CD14-positive monocyte (primary cell): ENCODE measurements around the gene TMEM26. TPM values are rescaled to one million over a fixed set of nuclear protein-coding genes. Genes with fewer than 3 reads are reported as not detected.

Source experiments
- DNase-seq, 3 donors: peaks; one replicate each; pipeline ENCODE4 v3.0.0-alpha.2; 2011 to 2022
- H2AFZ ChIP-seq: 2 replicates; pipeline ENCODE4 v1.6.0; 2012; ENCODE audit warnings: mild to moderate bottlenecking, low read depth, low read length, inconsistent platforms; ENCODE audit not compliant: insufficient read depth, poor library complexity, severe bottlenecking
- H3K27ac ChIP-seq, 2 donors: 1 replicate in 1 of 2; 2 replicates in 1 of 2; pipeline ENCODE4 v1.5.1; 2012 to 2013; ENCODE audit warnings: low read length in 2 of 2, control low read depth in 1 of 2, inconsistent platforms in 1 of 2, low read depth in 1 of 2, mild to moderate bottlenecking in 1 of 2
- H3K27me3 ChIP-seq, 2 donors: one replicate each; pipeline versions ENCODE4 v1.6.0 to v1.6.1; 2011 to 2013; ENCODE audit warnings: low read length in 2 of 2; ENCODE audit not compliant: control insufficient read depth in 2 of 2, insufficient read depth in 2 of 2
- H3K36me3 ChIP-seq, 2 donors: replicated peaks in 1 of 2; 1 replicate in 1 of 2; 2 replicates in 1 of 2; pipeline versions ENCODE4 v1.5.1 to v1.6.1; 2012 to 2013; ENCODE audit warnings: low read length in 2 of 2, control low read depth in 1 of 2, inconsistent platforms in 1 of 2, mild to moderate bottlenecking in 1 of 2; ENCODE audit not compliant: insufficient read depth in 2 of 2, control insufficient read depth in 1 of 2
- H3K4me1 ChIP-seq, 2 donors: 1 replicate in 1 of 2; 2 replicates in 1 of 2; pipeline versions ENCODE4 v1.5.1 to v1.6.1; 2012 to 2013; ENCODE audit warnings: low read length in 2 of 2, control low read depth in 1 of 2, inconsistent platforms in 1 of 2, mild to moderate bottlenecking in 1 of 2, moderate library complexity in 1 of 2; ENCODE audit not compliant: insufficient read depth in 2 of 2, control insufficient read depth in 1 of 2
- H3K4me2 ChIP-seq: replicated peaks from 2 replicates; pipeline ENCODE3; 2012; ENCODE audit warnings: low read length, moderate library complexity, mild to moderate bottlenecking; ENCODE audit not compliant: poor library complexity, severe bottlenecking; ENCODE audit errors: extremely low read depth
- H3K4me3 ChIP-seq, 3 experiments: fragments of 200-600 bp in 1 of 3; sonication (generic) in 1 of 3; replicated peaks in 1 of 3; 1 replicate in 2 of 3; 2 replicates in 1 of 3; pipeline ENCODE4 v1.5.1; 2011 to 2013; ENCODE audit warnings: low read length in 3 of 3, mild to moderate bottlenecking in 3 of 3, control low read depth in 2 of 3, low read depth in 2 of 3, inconsistent platforms in 1 of 3, moderate library complexity in 1 of 3
- H3K79me2 ChIP-seq: 2 replicates; pipeline ENCODE4 v1.6.0; 2012; ENCODE audit warnings: mild to moderate bottlenecking, control low read depth, inconsistent platforms, low read length, moderate library complexity; ENCODE audit not compliant: insufficient read depth
- H3K9ac ChIP-seq: 2 replicates; pipeline ENCODE4 v1.6.0; 2017; ENCODE audit warnings: low read length, mild to moderate bottlenecking; ENCODE audit not compliant: insufficient read depth, poor library complexity, severe bottlenecking
- H3K9me3 ChIP-seq, 2 donors: replicated peaks in 1 of 2; 1 replicate in 1 of 2; 2 replicates in 1 of 2; pipeline versions ENCODE4 v1.5.1 to v1.6.1; 2012 to 2013; ENCODE audit warnings: low read length in 2 of 2, control low read depth in 1 of 2; ENCODE audit not compliant: control insufficient read depth in 1 of 2, insufficient read depth in 1 of 2
- H4K20me1 ChIP-seq: 2 replicates; pipeline ENCODE4 v1.6.0; 2012; ENCODE audit warnings: mild to moderate bottlenecking, low read length, control low read depth, moderate library complexity; ENCODE audit not compliant: insufficient read depth
- H3K27ac Mint-ChIP-seq, 7 donors: one replicate each; pipeline ENCODE4 v1.8.0; 2020; ENCODE audit warnings: mild to moderate bottlenecking in 7 of 7, mixed read lengths in 7 of 7, moderate library complexity in 6 of 7, inconsistent platforms in 2 of 7
- H3K27me3 Mint-ChIP-seq, 3 donors: one replicate each; pipeline ENCODE4 v1.8.0; 2021 to 2022; ENCODE audit warnings: low read depth in 3 of 3, mild to moderate bottlenecking in 3 of 3, mixed read lengths in 3 of 3, moderate library complexity in 3 of 3, inconsistent platforms in 1 of 3
- H3K36me3 Mint-ChIP-seq, 2 donors: one replicate each; pipeline ENCODE4 v1.8.0; 2020; ENCODE audit warnings: mixed read lengths in 2 of 2, inconsistent platforms in 1 of 2, mild to moderate bottlenecking in 1 of 2
- H3K4me1 Mint-ChIP-seq: one replicate; pipeline ENCODE4 v1.8.0; 2020; ENCODE audit warnings: mild to moderate bottlenecking, mixed read lengths
- H3K4me3 Mint-ChIP-seq, 2 donors: one replicate each; pipeline ENCODE4 v1.8.0; 2020; ENCODE audit warnings: mild to moderate bottlenecking in 2 of 2, mixed read lengths in 2 of 2, moderate library complexity in 1 of 2
- H3K9me3 Mint-ChIP-seq, 7 donors: one replicate each; pipeline ENCODE4 v1.8.0; 2020 to 2022; ENCODE audit warnings: mixed read lengths in 7 of 7, mild to moderate bottlenecking in 6 of 7, moderate library complexity in 6 of 7, inconsistent platforms in 2 of 7
- WGBS: methylation state at CpG from one replicate; pipeline ENCODE4 v1.1.5; 2013; ENCODE audit warnings: missing lambda C conversion rate; ENCODE audit not compliant: insufficient coverage; 5-methylcytosine and 5-hydroxymethylcytosine counted together
- intact Hi-C, 2 donors: fragments of 100-400 bp; cut with micrococcal nuclease; formaldehyde crosslinking; loops; one replicate each; pipeline versions ENCODE4 v1.15.0 to v1.15.1; 2023
- polyA minus RNA-seq: library from RNA; depleted of rRNA, polyadenylated mRNA; stranded (reverse); fragments of >200 nt; gene quantifications from 2 replicates; pipeline ENCODE4 v1.2.3, GENCODE V29; 2012
- polyA plus RNA-seq, 3 donors: library from polyadenylated mRNA; depleted of rRNA in 1 of 3; unstranded in 2 of 3; stranded (reverse) in 1 of 3; fragments of 300-500 nt in 2 of 3; fragments of >200 nt in 1 of 3; fragmentation: Illumina TruSeq in 2 of 3; gene quantifications; 1 replicate in 2 of 3; 2 replicates in 1 of 3; pipeline ENCODE4 v1.2.3, GENCODE V29; 2012 to 2021
- total RNA-seq, 12 experiments: library from RNA in 1 of 12; stranded (reverse) in 1 of 12; fragments of 120-200 nt in 1 of 12; gene quantifications; one replicate each; pipeline ENCODE4 v1.2.4 and lab custom pipeline; 2013 to 2026; ENCODE audit warnings: mixed read lengths in 6 of 12, inconsistent platforms in 1 of 12
- TF ChIP-seq, protein P1 (sequence below): fragments of 200-600 bp; IDR thresholded peaks from one replicate; pipeline ENCODE4 v1.8.0; 2022; ENCODE audit warnings: antibody characterized with exemption, mild to moderate bottlenecking

The TMEM26 gene
- 0.25 TPM for total RNA-seq (2013)
- not detected for polyA plus RNA-seq
- not detected in 2 replicates for polyA minus RNA-seq
- 0 to 2.9 (median 0.13) reads per million in 11 experiments for total RNA-seq (lab: John Stamatoyannopoulos, UW)

DNA sequence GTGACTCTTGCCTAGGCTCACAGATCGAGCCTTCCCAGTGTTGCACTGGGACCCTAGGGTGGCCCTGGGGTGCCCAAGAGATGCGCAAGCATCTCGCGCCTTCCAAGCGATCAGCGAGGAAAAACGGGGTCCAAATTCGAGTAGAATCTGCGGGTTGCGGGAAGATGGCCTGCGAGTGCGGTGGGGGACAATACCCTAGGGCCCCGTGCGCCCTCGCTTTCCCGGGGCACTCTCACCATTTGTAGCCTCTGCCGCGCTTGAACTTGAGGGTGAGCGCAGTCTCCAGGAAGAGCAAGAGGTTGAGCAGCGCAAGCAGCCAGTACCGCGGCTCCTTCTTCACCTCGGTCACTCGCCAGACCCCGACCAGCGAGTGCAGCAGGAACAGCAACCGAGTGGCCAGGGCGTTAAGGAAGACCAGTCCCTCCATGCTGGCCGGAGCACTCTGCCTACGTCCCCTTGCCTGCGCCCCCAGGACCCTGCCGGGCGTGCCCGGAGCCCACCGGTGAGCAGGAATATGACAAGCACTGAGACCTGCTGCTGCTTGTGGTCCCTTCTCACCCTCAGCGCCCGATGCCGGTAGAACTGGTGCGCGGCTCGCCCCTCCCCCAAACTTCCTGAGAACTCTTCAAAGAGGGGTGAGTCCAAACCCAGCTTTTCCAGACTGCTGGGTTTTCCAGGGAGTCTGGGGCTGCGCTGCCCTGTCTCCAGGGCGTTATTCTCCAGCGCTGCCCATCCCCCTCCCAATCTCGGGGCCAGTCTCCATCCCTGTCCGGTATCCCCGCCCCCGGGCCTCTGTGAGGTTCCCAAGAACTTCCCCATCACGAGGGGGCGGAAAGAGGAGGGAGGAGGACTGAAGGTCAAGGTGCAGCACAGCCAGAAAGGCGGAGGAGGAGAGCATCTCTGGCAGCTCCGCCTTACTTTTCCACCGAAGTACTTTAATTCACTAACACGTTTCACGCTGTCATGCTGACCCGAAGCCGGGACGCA is at the start of gene TMEM26:
Gene TMEM26, minus strand, starts transcription at position 727 of the 987 bp plus-strand sequence. Its CDS starts 300 bp downstream, at position 427.
- peaks cover 17% of the 10 kb centered on the region for H3K4me1 Mint-ChIP-seq
- Histone ChIP-seq H3K36me3 (no peaks in the 10 kb centered on the region), H3K27me3 (peaks cover 32 to 43% of the 10 kb centered on the region in 2 donors), H3K27ac (no peak within 1 kb of the TSS), H3K4me3 (peak within 1 kb of the TSS in 1 of 3 experiments; percentile 59), H3K4me2 (peak within 1 kb of the TSS; percentile 50), H4K20me1 (no peaks in the 10 kb centered on the region), H3K9me3 (peaks cover 0 to 11% of the 10 kb centered on the region in 2 donors), H3K79me2 (no peaks in the 10 kb centered on the region), H2AFZ (peak within 1 kb of the TSS; percentile 63), H3K9ac (no peak within 1 kb of the TSS), H3K4me1 (peaks cover 14 to 16% of the 10 kb centered on the region in 2 donors)
- DNase-seq: peak in 1 of 3 donors; percentile 29
- 2% methylated on average over 49 of the region's 58 CpGs for WGBS
- peak within 1 kb of the TSS; percentile 62 to 83 for H3K4me3 Mint-ChIP-seq
- H3K27ac Mint-ChIP-seq: no peak within 1 kb of the TSS
- intact Hi-C loops: no loop called here
- no peaks in the 10 kb centered on the region for H3K36me3 Mint-ChIP-seq
- TF ChIP-seq, protein P1, sequence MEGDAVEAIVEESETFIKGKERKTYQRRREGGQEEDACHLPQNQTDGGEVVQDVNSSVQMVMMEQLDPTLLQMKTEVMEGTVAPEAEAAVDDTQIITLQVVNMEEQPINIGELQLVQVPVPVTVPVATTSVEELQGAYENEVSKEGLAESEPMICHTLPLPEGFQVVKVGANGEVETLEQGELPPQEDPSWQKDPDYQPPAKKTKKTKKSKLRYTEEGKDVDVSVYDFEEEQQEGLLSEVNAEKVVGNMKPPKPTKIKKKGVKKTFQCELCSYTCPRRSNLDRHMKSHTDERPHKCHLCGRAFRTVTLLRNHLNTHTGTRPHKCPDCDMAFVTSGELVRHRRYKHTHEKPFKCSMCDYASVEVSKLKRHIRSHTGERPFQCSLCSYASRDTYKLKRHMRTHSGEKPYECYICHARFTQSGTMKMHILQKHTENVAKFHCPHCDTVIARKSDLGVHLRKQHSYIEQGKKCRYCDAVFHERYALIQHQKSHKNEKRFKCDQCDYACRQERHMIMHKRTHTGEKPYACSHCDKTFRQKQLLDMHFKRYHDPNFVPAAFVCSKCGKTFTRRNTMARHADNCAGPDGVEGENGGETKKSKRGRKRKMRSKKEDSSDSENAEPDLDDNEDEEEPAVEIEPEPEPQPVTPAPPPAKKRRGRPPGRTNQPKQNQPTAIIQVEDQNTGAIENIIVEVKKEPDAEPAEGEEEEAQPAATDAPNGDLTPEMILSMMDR: no peak
- peaks cover 32 to 51% (median 37%) of the 10 kb centered on the region in 3 donors for H3K27me3 Mint-ChIP-seq
- H3K9me3 Mint-ChIP-seq: peaks cover 0 to 7% (median 1%) of the 10 kb centered on the region in 7 donors

DNA sequence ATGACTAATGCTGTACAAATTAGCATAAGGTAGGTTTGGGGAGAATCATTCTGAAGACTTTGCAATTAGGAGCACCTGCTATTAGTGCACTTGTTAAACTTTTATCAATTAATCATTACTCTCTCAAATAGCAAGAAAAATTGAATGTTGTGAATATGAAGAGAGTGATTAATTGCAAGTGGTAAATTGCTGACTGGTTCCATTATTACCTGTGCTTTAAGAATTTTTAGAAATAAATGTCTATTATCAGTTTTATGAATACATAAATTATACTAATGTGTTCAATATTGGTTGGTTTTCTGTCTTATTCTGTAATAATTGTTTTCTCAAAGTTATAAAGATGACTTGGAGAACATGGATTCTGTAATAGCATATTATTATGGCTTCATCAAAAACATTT is 47.3 kb upstream of the TMEM26 start:
- Histone ChIP-seq H4K20me1 (no peaks in the 10 kb centered on the region), H3K9ac (no peak overlapping the region), H2AFZ (no peak overlapping the region), H3K4me3 (no peak overlapping the region), H3K9me3 (no peaks in the 10 kb centered on the region), H3K4me1 (no peaks in the 10 kb centered on the region), H3K27ac (no peak overlapping the region), H3K4me2 (no peak overlapping the region), H3K27me3 (no peaks in the 10 kb centered on the region), H3K79me2 (no peaks in the 10 kb centered on the region), H3K36me3 (no peaks in the 10 kb centered on the region)
- intact Hi-C loops: no loop called here
- H3K9me3 Mint-ChIP-seq: peaks cover 0 to 2% (median 0%) of the 10 kb centered on the region in 7 donors
- H3K27ac Mint-ChIP-seq: no peak overlapping the region
- TF ChIP-seq, protein P1: no peak
- no peak for DNase-seq
- no peak overlapping the region for H3K4me3 Mint-ChIP-seq
- no peaks in the 10 kb centered on the region for H3K36me3 Mint-ChIP-seq
- no peaks in the 10 kb centered on the region for H3K4me1 Mint-ChIP-seq
- H3K27me3 Mint-ChIP-seq: peaks cover 0 to under 1% (median 0%) of the 10 kb centered on the region in 3 donors
